Endothelial cell (in vitro differentiated cells): ENCODE data around the gene TFG. TPM values are rescaled to one million over a fixed set of nuclear protein-coding genes. Genes with fewer than 3 reads are reported as not detected.

ENCODE experiments used
- DNase-seq: peaks from one replicate; pipeline ENCODE4 v3.0.0; 2021; ENCODE audit warnings: low spot score
- H3K27ac Mint-ChIP-seq: one replicate; pipeline ENCODE4 v1.8.0; 2021; ENCODE audit warnings: mixed read lengths, inconsistent platforms; ENCODE audit not compliant: unreplicated experiment
- H3K27me3 Mint-ChIP-seq: one replicate; pipeline ENCODE4 v1.8.0; 2021; ENCODE audit warnings: mild to moderate bottlenecking, moderate library complexity, mixed read lengths, inconsistent platforms; ENCODE audit not compliant: unreplicated experiment
- H3K36me3 Mint-ChIP-seq: one replicate; pipeline ENCODE4 v1.8.0; 2021; ENCODE audit warnings: mild to moderate bottlenecking, low read depth, mixed read lengths, inconsistent platforms; ENCODE audit not compliant: unreplicated experiment
- H3K4me1 Mint-ChIP-seq: one replicate; pipeline ENCODE4 v1.8.0; 2021; ENCODE audit warnings: mild to moderate bottlenecking, mixed read lengths, inconsistent platforms; ENCODE audit not compliant: unreplicated experiment
- H3K4me3 Mint-ChIP-seq: one replicate; pipeline ENCODE4 v1.8.0; 2021; ENCODE audit warnings: mild to moderate bottlenecking, mixed read lengths, inconsistent platforms; ENCODE audit not compliant: unreplicated experiment
- H3K9me3 Mint-ChIP-seq: one replicate; pipeline ENCODE4 v1.8.0; 2021; ENCODE audit warnings: mixed read lengths, inconsistent platforms; ENCODE audit not compliant: unreplicated experiment
- total RNA-seq: library from RNA; stranded (reverse); fragmentation: NEBNext Ultra II Directional; extraction: Animal tissue kit (Norgen Biotek cat#: 25700); gene quantifications from one replicate; pipeline ENCODE4 v1.2.1, GENCODE V29; 2021; ENCODE audit not compliant: unreplicated experiment
- TF ChIP-seq, protein P1 (sequence below): fragments of 200-600 bp; sonication (generic); IDR thresholded peaks from one replicate; pipeline ENCODE4 v1.5.0; 2021; ENCODE audit warnings: antibody characterized with exemption; ENCODE audit not compliant: unreplicated experiment

TFG gene
- total RNA-seq, 1 donor from 2014 or later = 74.7 TPM

GRCh38 chr3:100719136-100719535, 9.8 kb downstream of the TFG start:
- no peaks in the 10 kb centered on the region for H3K27me3 Mint-ChIP-seq
- no peak overlapping the region for H3K27ac Mint-ChIP-seq
- H3K4me1 Mint-ChIP-seq = peaks cover 10% of the 10 kb centered on the region
- H3K9me3 Mint-ChIP-seq = no peaks in the 10 kb centered on the region
- TF ChIP-seq, protein P1, sequence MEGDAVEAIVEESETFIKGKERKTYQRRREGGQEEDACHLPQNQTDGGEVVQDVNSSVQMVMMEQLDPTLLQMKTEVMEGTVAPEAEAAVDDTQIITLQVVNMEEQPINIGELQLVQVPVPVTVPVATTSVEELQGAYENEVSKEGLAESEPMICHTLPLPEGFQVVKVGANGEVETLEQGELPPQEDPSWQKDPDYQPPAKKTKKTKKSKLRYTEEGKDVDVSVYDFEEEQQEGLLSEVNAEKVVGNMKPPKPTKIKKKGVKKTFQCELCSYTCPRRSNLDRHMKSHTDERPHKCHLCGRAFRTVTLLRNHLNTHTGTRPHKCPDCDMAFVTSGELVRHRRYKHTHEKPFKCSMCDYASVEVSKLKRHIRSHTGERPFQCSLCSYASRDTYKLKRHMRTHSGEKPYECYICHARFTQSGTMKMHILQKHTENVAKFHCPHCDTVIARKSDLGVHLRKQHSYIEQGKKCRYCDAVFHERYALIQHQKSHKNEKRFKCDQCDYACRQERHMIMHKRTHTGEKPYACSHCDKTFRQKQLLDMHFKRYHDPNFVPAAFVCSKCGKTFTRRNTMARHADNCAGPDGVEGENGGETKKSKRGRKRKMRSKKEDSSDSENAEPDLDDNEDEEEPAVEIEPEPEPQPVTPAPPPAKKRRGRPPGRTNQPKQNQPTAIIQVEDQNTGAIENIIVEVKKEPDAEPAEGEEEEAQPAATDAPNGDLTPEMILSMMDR = no peak
- H3K36me3 Mint-ChIP-seq = peaks cover 20% of the 10 kb centered on the region
- no peak overlapping the region for H3K4me3 Mint-ChIP-seq
- DNase-seq = no peak

- H3K36me3 Mint-ChIP-seq = peaks cover 20% of the 10 kb centered on the region
- H3K4me3 Mint-ChIP-seq = no peak overlapping the region
- peaks cover 10% of the 10 kb centered on the region for H3K4me1 Mint-ChIP-seq
- TF ChIP-seq, protein P1 = no peak
- H3K9me3 Mint-ChIP-seq = no peaks in the 10 kb centered on the region
- no peak for DNase-seq
- H3K27me3 Mint-ChIP-seq = no peaks in the 10 kb centered on the region
- H3K27ac Mint-ChIP-seq = no peak overlapping the region
These were observed 11.1 kb downstream of the TFG start for GRCh38 chr3:100720426-100720825.

GRCh38 chr3:100725935-100726513, 16.7 kb downstream of the TFG start:
- TF ChIP-seq, protein P1 = no peak
- Mint-ChIP-seq H3K27me3 (peaks cover 2% of the 10 kb centered on the region), H3K27ac (no peak overlapping the region), H3K36me3 (peaks cover 24% of the 10 kb centered on the region), H3K4me3 (no peak overlapping the region), H3K9me3 (no peaks in the 10 kb centered on the region), H3K4me1 (peaks cover 3% of the 10 kb centered on the region)
- no peak for DNase-seq

- no peak overlapping the region for H3K27ac Mint-ChIP-seq
- H3K4me3 Mint-ChIP-seq = no peak overlapping the region
- peaks cover 2% of the 10 kb centered on the region for H3K27me3 Mint-ChIP-seq
- H3K4me1 Mint-ChIP-seq = peaks cover 3% of the 10 kb centered on the region
- TF ChIP-seq, protein P1 = no peak
- no peak for DNase-seq
- H3K9me3 Mint-ChIP-seq = no peaks in the 10 kb centered on the region
- H3K36me3 Mint-ChIP-seq = peaks cover 24% of the 10 kb centered on the region
These were observed 17.4 kb downstream of the TFG start for GRCh38 chr3:100726706-100727105.

- H3K27ac Mint-ChIP-seq = peak overlapping the region; percentile 33
- H3K9me3 Mint-ChIP-seq = no peaks in the 10 kb centered on the region
- H3K4me1 Mint-ChIP-seq = peaks cover 3% of the 10 kb centered on the region
- peaks cover 18% of the 10 kb centered on the region for H3K36me3 Mint-ChIP-seq
- TF ChIP-seq, protein P1 = no peak
- no peak for DNase-seq
- H3K4me3 Mint-ChIP-seq = no peak overlapping the region
- H3K27me3 Mint-ChIP-seq = peaks cover 2% of the 10 kb centered on the region
These were observed 21.2 kb downstream of the TFG start for GRCh38 chr3:100730524-100730923.
